HEK293 (cell line): Measurements from ENCODE around the gene EDN1.

Experiments
- CTCF ChIP-seq: fragments of 450-650 bp; formaldehyde crosslinking; IDR thresholded peaks from 2 replicates; pipeline ENCODE4 v1.5.1; 2016; ENCODE audit warnings: missing biosample characterization, missing genetic modification characterization
- GLIS2 ChIP-seq: fragments of 450-650 bp; formaldehyde crosslinking; IDR thresholded peaks from 2 replicates; pipeline ENCODE4 v1.5.1; 2016; ENCODE audit warnings: missing biosample characterization, missing genetic modification characterization
- TCF7L2 ChIP-seq: IDR thresholded peaks from 2 replicates; pipeline ENCODE4 v1.6.1; 2011; ENCODE audit warnings: low read depth, mild to moderate bottlenecking, inconsistent platforms, low read length, moderate library complexity, borderline replicate concordance
- YY1 ChIP-seq: fragments of 450-650 bp; formaldehyde crosslinking; IDR thresholded peaks from 2 replicates; pipeline ENCODE4 v1.5.1; 2018; ENCODE audit warnings: missing biosample characterization, missing genetic modification characterization
- ZFP37 ChIP-seq: fragments of 450-650 bp; formaldehyde crosslinking; IDR thresholded peaks from 2 replicates; pipeline ENCODE4 v1.5.1; 2016; ENCODE audit warnings: missing biosample characterization, missing genetic modification characterization
- ZNF510 ChIP-seq: fragments of 450-650 bp; formaldehyde crosslinking; IDR thresholded peaks from 2 replicates; pipeline ENCODE4 v1.5.1; 2018; ENCODE audit warnings: mild to moderate bottlenecking, missing genetic modification characterization, missing biosample characterization; ENCODE audit not compliant: insufficient replicate concordance
- ZNF623 ChIP-seq: fragments of 450-650 bp; formaldehyde crosslinking; IDR thresholded peaks from 2 replicates; pipeline ENCODE4 v1.5.1; 2016; ENCODE audit warnings: missing biosample characterization, missing genetic modification characterization
- ZNF707 ChIP-seq: fragments of 450-650 bp; formaldehyde crosslinking; IDR thresholded peaks from 2 replicates; pipeline ENCODE4 v1.5.1; 2016; ENCODE audit warnings: missing biosample characterization, missing genetic modification characterization
- ZNF747 ChIP-seq: fragments of 450-650 bp; formaldehyde crosslinking; IDR thresholded peaks from 2 replicates; pipeline ENCODE4 v1.5.1; 2016; ENCODE audit warnings: missing biosample characterization, missing genetic modification characterization
- TF ChIP-seq, protein P1 (sequence below): fragments of 450-650 bp; formaldehyde crosslinking; IDR thresholded peaks from 2 replicates; pipeline ENCODE4 v1.5.1; 2016; ENCODE audit warnings: missing biosample characterization, missing genetic modification characterization

DNA sequence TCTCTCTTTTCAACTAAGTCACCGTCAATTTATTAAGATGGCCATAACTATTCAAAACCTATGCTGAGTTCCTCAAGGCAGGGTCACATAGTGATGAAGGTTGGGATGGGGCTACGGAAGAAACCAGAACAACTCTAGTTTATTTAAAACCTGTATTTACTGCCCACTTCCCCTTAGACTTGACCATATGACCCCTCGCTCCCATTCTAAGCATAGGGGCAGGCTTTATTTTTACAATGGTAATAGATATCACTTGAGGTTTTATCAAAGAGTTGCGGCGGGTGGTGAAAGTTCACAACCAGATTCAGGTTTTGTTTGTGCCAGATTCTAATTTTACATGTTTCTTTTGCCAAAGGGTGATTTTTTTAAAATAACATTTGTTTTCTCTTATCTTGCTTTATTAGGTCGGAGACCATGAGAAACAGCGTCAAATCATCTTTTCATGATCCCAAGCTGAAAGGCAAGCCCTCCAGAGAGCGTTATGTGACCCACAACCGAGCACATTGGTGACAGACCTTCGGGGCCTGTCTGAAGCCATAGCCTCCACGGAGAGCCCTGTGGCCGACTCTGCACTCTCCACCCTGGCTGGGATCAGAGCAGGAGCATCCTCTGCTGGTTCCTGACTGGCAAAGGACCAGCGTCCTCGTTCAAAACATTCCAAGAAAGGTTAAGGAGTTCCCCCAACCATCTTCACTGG, 5.5 kb downstream of the EDN1 start:
- TF ChIP-seq GLIS2 (no peak), CTCF (tag by site-specific recombination) (no peak), ZNF747 (tag by site-specific recombination) (no peak), ZNF623 (tag by site-specific recombination) (no peak), ZFP37 (tag by site-specific recombination) (no peak), YY1 (tag by site-specific recombination) (no peak), ZNF707 (tag by site-specific recombination) (no peak), TCF7L2 (no peak), ZNF510 (tag by site-specific recombination) (no peak)
- TF ChIP-seq, protein P1, sequence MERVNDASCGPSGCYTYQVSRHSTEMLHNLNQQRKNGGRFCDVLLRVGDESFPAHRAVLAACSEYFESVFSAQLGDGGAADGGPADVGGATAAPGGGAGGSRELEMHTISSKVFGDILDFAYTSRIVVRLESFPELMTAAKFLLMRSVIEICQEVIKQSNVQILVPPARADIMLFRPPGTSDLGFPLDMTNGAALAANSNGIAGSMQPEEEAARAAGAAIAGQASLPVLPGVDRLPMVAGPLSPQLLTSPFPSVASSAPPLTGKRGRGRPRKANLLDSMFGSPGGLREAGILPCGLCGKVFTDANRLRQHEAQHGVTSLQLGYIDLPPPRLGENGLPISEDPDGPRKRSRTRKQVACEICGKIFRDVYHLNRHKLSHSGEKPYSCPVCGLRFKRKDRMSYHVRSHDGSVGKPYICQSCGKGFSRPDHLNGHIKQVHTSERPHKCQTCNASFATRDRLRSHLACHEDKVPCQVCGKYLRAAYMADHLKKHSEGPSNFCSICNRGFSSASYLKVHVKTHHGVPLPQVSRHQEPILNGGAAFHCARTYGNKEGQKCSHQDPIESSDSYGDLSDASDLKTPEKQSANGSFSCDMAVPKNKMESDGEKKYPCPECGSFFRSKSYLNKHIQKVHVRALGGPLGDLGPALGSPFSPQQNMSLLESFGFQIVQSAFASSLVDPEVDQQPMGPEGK (tag by site-specific recombination) = no peak
